Activated naive CD4-positive, alpha-beta T cell (primary cell): ENCODE results near the gene PDIA4.
A peak's percentile ranks its signal among the peaks of the same experiment; 100 is the strongest.
"Not testable (repeated sequence)": the region's sequence is repeated elsewhere in the genome, so short reads cannot be mapped to it uniquely, and the experiment has no call there.

Source experiments
- DNase-seq, 4 experiments: peaks; one replicate each; lab custom pipeline; 2025; lab: John Stamatoyannopoulos, UW

Gene PDIA4

DNA sequence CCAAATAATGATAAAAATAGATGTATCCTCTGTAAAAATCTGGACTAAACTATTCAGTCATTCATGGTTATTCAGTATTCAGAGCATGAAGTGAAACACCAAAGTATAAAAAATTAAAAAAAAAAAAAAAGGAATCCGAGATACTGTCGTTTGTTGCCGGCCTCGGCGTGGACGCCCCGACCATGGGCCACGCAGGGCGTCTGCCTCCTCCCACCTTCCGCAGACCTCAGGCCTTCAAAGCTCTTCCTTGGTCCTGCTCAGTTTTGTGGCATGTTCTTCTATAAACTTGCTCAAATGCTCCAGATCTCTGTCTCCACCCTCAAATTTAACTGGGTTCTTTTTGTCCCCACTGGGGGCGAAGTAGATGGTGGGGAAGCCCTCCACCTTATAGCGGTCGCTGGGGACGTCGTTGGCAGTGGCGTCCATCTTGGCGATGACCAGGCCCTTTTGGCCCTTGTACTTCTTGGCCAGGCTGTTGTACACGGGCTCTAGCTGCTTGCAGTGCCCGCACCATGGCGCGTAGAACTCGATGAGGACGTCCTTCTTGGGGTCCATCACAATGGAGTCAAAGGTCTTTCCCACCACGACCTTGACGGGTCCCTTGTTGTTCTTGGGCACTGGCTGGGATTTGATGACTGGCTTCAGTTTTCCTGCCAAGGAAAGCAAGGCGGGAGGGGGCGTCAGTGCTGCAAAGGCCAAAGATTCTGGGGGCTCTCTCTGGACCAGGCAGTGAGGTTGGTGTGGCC is 24.6 kb downstream of the PDIA4 start:
- DNase-seq = no peak

DNA sequence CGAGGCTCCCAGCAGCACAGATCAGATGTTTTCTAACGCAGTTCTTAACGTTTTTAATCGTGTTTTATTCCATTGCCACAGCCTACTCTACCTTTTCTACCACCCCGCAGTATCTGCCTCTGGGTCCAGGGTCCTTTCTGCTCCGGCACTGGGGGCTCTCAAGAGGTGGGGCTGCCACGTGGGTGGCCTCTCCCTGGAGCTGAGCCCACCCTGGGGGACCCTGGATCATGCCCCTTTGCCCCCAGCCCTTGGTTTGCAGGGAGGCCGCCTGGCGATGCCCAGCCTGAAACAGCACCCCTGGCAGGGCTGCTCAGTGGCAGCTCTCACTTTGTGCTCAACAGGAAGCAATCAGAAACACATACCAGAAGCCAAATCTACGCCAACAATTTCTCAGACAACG is 25.3 kb downstream of the PDIA4 start:
- DNase-seq = no peak

DNA sequence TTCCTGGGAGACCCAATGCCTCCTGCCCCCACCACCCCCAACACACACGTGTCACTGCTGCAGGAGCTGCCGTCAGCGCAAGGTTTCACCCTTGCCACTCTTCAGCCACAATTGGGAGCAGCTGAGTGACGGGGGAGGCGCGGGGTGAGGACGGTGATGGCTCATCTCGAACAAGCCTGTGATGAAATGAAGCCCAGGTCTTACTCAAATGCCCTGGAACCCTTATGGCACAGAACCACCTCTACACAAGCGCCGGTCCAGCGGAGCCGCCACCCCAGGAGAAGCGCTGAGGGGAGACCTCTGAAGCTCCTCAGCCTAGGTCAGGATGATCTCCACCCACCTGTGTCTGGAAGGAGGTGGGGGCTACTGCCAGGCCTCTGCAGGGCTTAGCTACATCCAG is 25.7 kb downstream of the PDIA4 start:
- DNase-seq = no peak

DNA sequence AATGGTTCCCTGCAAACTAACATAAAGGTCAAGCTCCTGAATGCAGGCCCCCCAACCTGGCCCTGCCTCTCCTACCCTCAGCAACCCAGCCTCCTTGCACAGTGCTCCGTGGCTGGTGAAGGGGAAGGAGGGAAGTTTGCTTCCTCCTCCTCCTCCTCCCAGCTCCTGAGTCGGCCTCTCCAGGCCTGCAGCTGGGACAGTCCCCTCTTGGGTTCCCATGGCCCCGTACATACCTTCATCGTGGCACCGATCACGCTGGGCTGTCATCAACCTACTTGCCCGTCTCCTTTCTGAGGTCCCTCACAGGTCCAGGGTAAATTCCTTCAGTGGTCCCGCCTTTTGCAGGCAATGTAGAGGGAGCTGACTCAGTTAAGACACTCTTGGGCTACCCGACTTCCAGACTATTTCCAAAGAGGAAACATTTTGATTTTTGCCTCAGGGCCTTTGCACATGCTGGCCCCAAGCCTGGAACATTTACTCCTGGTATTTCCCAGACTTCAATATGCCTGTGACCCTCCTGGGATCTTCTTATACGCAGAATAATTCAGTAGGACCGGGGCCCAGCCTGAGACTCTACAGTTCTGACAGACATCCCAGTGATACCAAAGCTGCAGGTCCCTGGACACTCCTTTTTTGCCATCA is 26.8 kb downstream of the PDIA4 start:
- no peak for DNase-seq

DNA sequence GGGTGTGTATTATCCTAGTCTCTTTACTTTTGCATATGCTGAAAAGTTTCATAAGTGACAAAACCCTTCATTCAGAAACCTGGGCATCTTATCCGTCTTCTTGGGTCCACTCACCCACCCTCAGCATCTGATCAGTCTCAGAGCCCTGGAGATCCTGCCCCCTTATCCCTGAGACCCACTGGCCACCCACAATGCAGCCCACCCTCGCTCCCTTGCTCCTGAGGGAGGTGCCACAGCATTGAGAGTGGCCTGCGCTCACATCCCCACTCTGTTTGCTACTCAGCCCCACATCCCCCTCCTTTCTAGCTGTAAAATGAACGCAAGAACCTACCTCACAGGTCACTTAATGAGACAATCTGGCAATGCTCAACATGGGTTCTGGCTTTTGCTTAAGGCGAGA is 27.3 kb downstream of the PDIA4 start:
- no peak for DNase-seq

DNA sequence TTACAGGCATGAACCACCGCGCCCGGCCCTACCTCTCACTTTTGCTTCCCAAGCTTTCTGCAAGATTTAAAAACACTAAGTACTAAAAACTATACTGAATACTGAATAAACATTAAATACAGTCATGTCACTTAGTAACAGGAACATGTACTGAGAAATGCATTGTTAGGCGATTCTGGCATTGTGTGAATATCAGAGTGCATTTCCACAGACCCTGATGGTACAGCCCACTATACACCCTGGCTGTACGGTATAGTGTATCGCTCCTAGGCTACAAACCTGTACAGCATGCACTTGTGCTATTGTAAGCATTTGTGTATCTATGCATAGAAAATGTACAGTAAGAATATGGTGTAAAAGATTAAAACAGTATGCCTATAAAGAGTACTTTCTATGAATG is 29.1 kb downstream of the PDIA4 start:
- DNase-seq = no peak

DNA sequence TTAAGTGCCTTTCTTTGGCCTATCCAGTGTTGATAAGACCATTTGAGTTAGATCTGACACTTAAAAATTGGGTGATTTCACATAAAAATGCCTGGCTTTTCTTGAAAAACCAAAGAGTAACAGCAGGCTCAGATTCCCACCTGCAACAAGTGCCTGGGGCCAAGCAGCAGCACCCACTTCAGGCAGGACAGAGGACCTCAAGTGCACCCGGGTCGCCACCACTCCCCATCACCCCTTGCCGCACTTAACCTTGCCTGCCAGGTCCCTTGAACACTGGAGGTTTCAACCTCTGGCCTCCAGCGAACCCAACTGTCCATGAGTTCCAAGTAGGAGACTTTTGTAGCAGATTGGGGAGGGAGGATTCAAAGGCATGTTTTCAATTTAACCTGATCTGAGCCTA is 30.8 kb downstream of the PDIA4 start:
- DNase-seq = no peak

GRCh38 chr7:148994576-148994975 is 33.7 kb downstream of the PDIA4 start:
- no peak for DNase-seq

- DNase-seq = no peak
These were observed 35.1 kb downstream of the PDIA4 start for GRCh38 chr7:148993193-148993592.

DNA sequence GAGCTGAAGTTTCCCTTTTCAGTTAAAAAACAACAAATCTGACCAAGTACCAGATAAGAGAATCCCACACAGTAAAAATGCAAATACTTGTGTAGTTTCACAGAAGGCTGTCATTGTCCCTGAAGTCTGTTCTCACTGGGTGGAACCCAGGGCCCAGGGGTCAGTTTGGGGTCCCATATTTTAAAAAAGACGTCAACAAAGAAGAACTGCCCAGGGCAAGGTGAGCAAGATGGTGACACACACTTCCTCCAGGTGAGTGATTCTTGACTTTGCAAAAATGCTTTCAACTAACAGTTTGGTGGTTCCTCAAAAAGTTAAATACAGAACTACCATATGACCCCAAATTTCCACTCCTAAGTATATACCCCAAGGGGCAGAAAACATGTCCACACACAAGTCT is 36.8 kb downstream of the PDIA4 start:
- no peak for DNase-seq

DNA sequence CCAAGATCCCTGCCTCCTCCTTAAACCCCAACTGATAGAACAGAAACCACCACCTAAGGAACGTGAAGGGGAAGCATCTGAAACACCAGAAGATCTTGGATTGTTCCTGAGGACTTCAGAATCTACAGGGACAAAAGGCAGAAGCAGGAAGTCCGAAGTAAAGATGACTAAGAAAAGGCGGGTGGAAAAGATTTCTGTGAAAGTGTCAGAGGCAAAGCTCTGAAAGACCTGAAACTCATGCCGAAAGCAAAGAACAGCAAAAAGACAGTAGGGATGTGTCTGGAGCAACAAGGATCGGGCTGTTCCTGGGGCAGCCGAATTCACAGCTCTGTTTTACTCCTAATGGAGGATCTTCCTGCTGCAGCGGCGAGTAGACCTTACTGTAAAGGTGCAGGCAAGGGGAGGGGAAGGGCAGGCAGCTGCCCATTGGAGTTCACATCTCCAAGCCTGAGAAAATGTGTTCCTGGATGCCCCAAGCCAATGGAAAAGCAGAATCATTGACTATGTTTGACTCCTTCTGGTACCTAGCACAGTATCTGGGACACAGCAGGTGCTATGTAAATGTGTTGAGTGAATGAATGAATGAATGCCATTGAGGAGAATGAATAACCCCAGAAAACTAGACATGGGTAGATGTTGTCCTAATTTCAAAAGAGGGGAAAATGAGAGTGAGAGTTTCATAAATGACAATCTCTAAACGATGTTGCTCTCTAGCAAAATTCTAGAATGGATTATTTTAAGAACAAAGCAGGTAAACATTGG is 40.4 kb downstream of the PDIA4 start:
- DNase-seq = no peak

DNA sequence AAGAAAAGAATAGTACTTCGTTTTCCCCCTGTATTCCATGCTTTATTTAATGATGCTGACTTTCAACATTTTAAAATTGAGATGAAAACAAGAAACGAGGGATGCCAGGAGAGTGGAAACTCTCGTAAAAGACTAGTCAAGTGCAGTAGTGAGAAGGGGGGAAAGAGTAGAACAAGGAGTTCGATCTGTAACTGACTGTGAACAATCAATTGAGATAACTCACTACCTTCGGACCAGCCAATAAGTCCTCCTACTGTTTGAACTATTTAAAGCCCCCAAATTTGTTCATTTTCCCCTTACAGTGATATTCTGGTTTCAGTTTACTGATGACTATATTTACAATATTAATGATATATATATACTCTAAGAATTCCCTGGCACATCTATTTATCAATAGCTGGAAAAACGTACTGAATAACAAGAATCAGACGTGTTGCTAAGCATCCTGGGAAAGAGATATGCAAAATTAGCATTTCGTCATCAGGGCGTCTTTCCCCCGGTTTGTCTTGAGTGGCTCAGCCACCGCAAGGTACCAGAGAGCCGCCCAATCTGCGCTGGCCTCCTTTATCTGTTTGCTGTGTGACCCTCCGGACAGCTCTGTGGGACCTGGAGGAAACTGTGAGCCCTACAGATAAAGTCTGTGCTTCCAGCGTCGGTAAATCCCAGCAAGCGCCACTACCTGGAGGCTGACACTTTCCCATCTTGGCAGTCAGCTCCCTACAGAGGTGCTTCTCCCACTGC is 41.1 kb downstream of the PDIA4 start:
- DNase-seq = peak; percentile 20 to 59 (median 39)

GRCh38 chr7:148986742-148987009 is 41.6 kb downstream of the PDIA4 start:
- no peak for DNase-seq

- DNase-seq = peak; percentile 40 to 71 (median 63)
These were observed 44.8 kb downstream of the PDIA4 start for GRCh38 chr7:148983200-148984146.

DNA sequence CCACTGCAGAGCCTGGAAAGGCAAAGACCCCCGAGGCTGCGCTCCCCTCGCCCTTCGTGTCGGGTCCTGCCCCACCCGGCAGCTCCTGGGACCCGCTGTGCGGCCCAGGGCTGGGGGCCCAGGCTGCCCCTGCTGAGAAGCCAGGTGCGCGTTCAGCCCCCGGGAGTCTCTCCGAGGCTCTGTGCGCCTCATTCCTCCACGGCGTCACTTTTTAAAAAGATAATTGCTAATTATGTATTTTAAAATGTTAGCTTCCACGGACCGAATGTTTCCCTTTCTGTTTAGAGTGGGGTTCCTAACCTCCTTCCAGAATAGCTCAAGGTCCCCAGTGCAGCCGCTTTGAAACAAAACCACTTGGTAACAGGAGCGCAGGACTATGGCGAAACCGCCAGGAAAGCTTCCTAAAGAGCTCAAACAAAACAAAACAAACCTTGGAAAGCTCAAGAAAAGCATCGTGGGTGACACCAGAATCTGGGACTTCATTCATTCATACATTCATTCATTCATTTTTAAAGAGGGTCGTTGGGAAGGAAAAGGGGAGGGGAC is 45.6 kb downstream of the PDIA4 start:
- DNase-seq = no peak

DNA sequence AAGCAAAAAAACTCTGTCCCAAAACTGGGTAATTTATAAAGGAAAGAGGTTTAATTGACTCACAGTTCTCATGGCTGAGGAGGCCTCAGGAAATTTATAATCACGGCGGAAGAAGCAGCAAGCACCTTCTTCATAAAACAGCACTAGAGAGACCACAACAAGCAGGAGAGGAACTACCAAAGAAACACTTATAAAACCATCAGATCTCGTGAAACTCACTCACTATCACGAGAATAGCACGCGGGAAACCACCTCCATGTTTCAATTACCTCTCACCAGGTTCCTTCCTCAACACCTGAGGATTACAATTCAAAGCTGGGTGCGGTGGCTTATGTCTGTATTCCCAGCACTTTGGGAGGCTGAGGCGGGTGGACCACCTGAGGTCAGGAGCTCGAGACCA is 48.5 kb downstream of the PDIA4 start:
- DNase-seq = no peak

DNA sequence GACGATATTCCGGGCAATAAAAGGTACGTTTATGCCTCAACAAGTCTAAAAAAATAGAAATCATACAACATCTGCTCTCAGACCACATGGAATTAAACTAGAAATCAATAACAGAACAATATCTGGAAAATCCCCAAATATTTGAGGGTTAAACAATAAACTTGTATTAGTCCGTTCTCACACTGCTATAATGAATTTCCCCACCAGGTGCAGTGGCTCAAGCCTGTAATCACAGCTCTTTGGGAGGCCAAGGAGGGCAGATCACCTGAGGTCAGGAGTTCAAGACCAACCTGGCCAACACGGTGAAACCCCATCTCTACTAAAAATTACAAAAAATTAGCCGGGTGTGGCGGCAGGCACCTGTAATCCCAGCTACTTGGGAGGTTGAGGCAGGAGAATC is 49.2 kb downstream of the PDIA4 start:
- not testable (repeated sequence) for DNase-seq

DNA sequence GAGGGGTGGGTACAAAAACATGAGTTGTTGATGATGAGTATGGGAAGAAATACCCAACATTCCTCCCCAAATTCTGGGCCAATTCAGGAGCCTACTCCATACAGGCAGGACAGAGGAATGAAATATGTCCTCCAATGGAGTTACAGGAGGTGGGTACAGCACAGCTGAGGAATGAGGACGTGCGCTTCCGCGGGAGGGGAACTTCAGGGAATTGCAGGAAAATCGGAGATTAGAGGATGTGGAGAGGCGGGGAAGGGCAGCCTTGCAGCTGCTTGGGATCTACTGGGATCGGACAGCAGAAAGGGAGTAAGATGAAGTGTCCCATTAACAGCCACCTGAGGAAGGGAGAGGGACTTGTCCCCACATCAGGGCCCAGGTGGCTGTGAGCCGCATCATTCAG is 50.2 kb downstream of the PDIA4 start:
- DNase-seq = no peak

DNA sequence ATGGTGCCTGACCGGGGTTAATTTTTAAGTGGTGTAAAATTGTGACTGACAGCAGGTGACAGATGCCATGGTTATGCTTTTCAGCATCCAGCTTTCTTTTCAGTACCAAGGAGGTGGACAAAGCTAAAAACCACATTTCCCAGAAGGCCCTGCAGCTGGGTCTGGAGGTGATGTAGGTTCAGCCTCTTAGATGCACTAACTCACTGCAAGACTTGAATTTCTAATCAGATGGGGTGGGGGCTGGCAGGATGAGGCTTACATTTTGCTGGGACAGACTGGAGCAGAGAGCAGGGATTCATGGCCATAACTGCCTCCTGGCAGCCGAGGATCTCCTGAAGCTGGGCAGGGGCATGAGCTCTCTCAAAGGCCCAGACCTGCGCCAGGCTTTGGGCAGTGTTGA is 52.4 kb downstream of the PDIA4 start:
- DNase-seq = no peak

- no peak for DNase-seq
These were observed 55.0 kb downstream of the PDIA4 start for GRCh38 chr7:148973256-148973655.

GRCh38 chr7:148972375-148972774 is 55.9 kb downstream of the PDIA4 start:
- no peak for DNase-seq
